Body of pancreas (tissue), 4 donors: Measurements from ENCODE around the gene SLC12A1. TPM values are rescaled to one million over a fixed set of nuclear protein-coding genes. Genes with fewer than 3 reads are reported as not detected.
A peak's percentile ranks its signal among the peaks of the same experiment; 100 is the strongest.

ENCODE experiments used
- ATAC-seq: fragments of 150-250 bp; one replicate; pipeline ENCODE4 v1.9.1; 2016
- DNase-seq, 4 donors: peaks; one replicate each; pipeline ENCODE4 v3.0.0-alpha.2; 2019
- H3K27ac ChIP-seq, 4 donors: fragments of 200-600 bp; sonication (generic); 1 replicate in 3 of 4; 2 replicates in 1 of 4; pipeline versions ENCODE4 v1.5.1 to v1.6.1; 2016 to 2019; ENCODE audit warnings: mild to moderate bottlenecking in 1 of 4, mixed read lengths in 1 of 4, moderate library complexity in 1 of 4
- H3K27me3 ChIP-seq, 2 donors: fragments of 200-600 bp; sonication (generic); one replicate each; pipeline ENCODE4 v1.6.0; 2016; ENCODE audit warnings: mild to moderate bottlenecking in 1 of 2
- H3K36me3 ChIP-seq, 2 donors: fragments of 200-600 bp; sonication (generic); replicated peaks in 1 of 2; 2 replicates each; pipeline ENCODE4 v1.5.1; 2016; ENCODE audit warnings: low read depth in 2 of 2; ENCODE audit not compliant: insufficient read depth in 1 of 2
- H3K4me1 ChIP-seq: fragments of 200-600 bp; sonication (generic); one replicate; pipeline ENCODE4 v1.6.0; 2016
- H3K4me3 ChIP-seq, 2 donors: fragments of 200-600 bp; sonication (generic); 1 replicate in 1 of 2; 2 replicates in 1 of 2; pipeline ENCODE4 v1.5.1; 2016 to 2019
- H3K9me3 ChIP-seq, 3 donors: fragments of 200-600 bp; sonication (generic); 1 replicate in 2 of 3; 2 replicates in 1 of 3; pipeline ENCODE4 v1.5.1; 2016
- CTCF ChIP-seq, 7 experiments: fragments of 450-650 bp in 4 of 7; fragments of 200-600 bp in 3 of 7; sonication (generic) in 3 of 7; IDR thresholded peaks; one replicate each; pipeline ENCODE4 v1.5.1; 2016 to 2019; ENCODE audit warnings: antibody characterized with exemption in 7 of 7
- POLR2A ChIP-seq, 3 donors: fragments of 450-650 bp; IDR thresholded peaks; one replicate each; pipeline ENCODE4 v1.6.1; 2016; ENCODE audit warnings: antibody characterized with exemption in 3 of 3, mild to moderate bottlenecking in 2 of 3
- WGBS, 2 donors: methylation state at CpG; one replicate each; pipeline ENCODE4 v1.1.5; 2017; 5-methylcytosine and 5-hydroxymethylcytosine counted together
- intact Hi-C: fragments of 100-400 bp; cut with DNase I; formaldehyde crosslinking; loops from one replicate; pipeline ENCODE4 v1.15.1; 2023
- total RNA-seq, 2 donors: library from RNA; depleted of rRNA; stranded (reverse); fragments of >200 nt; gene quantifications; one replicate each; pipeline ENCODE4 v1.1.0, GENCODE V29; 2016

The SLC12A1 gene
- total RNA-seq, 2 donors from 2014 or later, result not detected

GRCh38 chr15:48191574-48192225 is 14.4 kb upstream of the SLC12A1 start, which contains the start of gene CTXN2:
TSS of gene CTXN2 (plus strand) at chr15:48191665. CDS start at chr15:48201301, 9,636 bp downstream.
- intact Hi-C loops, result no loop called here
- TF ChIP-seq POLR2A (IDR thresholded peaks at IDR 0.05) (peak in 1 of 3 donors; percentile 33), CTCF (IDR thresholded peaks at IDR 0.05) (no peak)

GRCh38 chr15:48202068-48202467 is 4.0 kb upstream of the SLC12A1 start:
- 56 to 70% methylated on average over 1 of the region's 1 CpG for WGBS, 2 donors
- H3K27me3 ChIP-seq, result no peaks in the 10 kb centered on the region

More at GRCh38 chr15:48191574-48192225, 14.4 kb upstream of the SLC12A1 start, which contains the start of gene CTXN2:
- H3K4me1 ChIP-seq, result peaks cover 5% of the 10 kb centered on the region
- ATAC-seq, result no peak
- no peak within 1 kb of the TSS for H3K27ac ChIP-seq
- no peaks in the 10 kb centered on the region for H3K36me3 ChIP-seq
- H3K4me3 ChIP-seq, result no peak within 1 kb of the TSS
- H3K9me3 ChIP-seq, result no peaks in the 10 kb centered on the region
- DNase-seq, result peak in 2 of 4 donors; percentile 4 to 13
- 5 to 8% methylated on average over 31 of the region's 31 CpGs for WGBS, 2 donors
- H3K27me3 ChIP-seq, result no peaks in the 10 kb centered on the region

GRCh38 chr15:48221261-48221660 is 15.2 kb downstream of the SLC12A1 start:
- Histone ChIP-seq H3K4me1 (no peaks in the 10 kb centered on the region), H3K27ac (no peak overlapping the region), H3K4me3 (no peak overlapping the region), H3K27me3 (no peaks in the 10 kb centered on the region), H3K36me3 (no peaks in the 10 kb centered on the region), H3K9me3 (no peaks in the 10 kb centered on the region)
- no peak for ATAC-seq
- TF ChIP-seq POLR2A (IDR thresholded peaks at IDR 0.05) (no peak), CTCF (IDR thresholded peaks at IDR 0.05) (no peak)
- DNase-seq, result no peak
- 22 to 31% methylated on average over 1 of the region's 1 CpG for WGBS, 2 donors
- intact Hi-C loops, result no loop called here

More at GRCh38 chr15:48202068-48202467, 4.0 kb upstream of the SLC12A1 start:
- no peak for DNase-seq
- Histone ChIP-seq H3K4me3 (no peak overlapping the region), H3K4me1 (no peaks in the 10 kb centered on the region), H3K27ac (no peak overlapping the region), H3K9me3 (no peaks in the 10 kb centered on the region), H3K36me3 (no peaks in the 10 kb centered on the region)
- no peak for ATAC-seq
- TF ChIP-seq POLR2A (IDR thresholded peaks at IDR 0.05) (no peak), CTCF (IDR thresholded peaks at IDR 0.05) (no peak)
- intact Hi-C loops, result no loop called here

- DNase-seq (no peak), ATAC-seq (no peak)
- 80 to 85% methylated on average over 4 of the region's 4 CpGs for WGBS, 2 donors
- no peak overlapping the region for H3K27ac ChIP-seq
- TF ChIP-seq POLR2A (IDR thresholded peaks at IDR 0.05) (no peak), CTCF (IDR thresholded peaks at IDR 0.05) (no peak)
- H3K4me1 ChIP-seq, result no peaks in the 10 kb centered on the region
- no peak overlapping the region for H3K4me3 ChIP-seq
- intact Hi-C loops, result no loop called here
- H3K27me3 ChIP-seq, result no peaks in the 10 kb centered on the region
- no peaks in the 10 kb centered on the region for H3K9me3 ChIP-seq
- H3K36me3 ChIP-seq, result no peaks in the 10 kb centered on the region
Measured at GRCh38 chr15:48221885-48222284, 15.8 kb downstream of the SLC12A1 start.

- no peaks in the 10 kb centered on the region for H3K36me3 ChIP-seq
- no peaks in the 10 kb centered on the region for H3K9me3 ChIP-seq
- H3K4me3 ChIP-seq, result no peak overlapping the region
- ATAC-seq, result no peak
- no peak for DNase-seq
- WGBS, 2 donors, result 18 to 35% methylated on average over 1 of the region's 1 CpG
- H3K27ac ChIP-seq, result no peak overlapping the region
- intact Hi-C loops, result no loop called here
- TF ChIP-seq POLR2A (IDR thresholded peaks at IDR 0.05) (no peak), CTCF (IDR thresholded peaks at IDR 0.05) (no peak)
- H3K27me3 ChIP-seq, result no peaks in the 10 kb centered on the region
- H3K4me1 ChIP-seq, result no peaks in the 10 kb centered on the region
Measured at GRCh38 chr15:48222627-48223026, 16.5 kb downstream of the SLC12A1 start.
